ENCODE measurements around the gene ONECUT3. TPM values are rescaled to one million over a fixed set of nuclear protein-coding genes. Genes with fewer than 3 reads are reported as not detected.

The ONECUT3 gene
- polyA plus RNA-seq, 1 donor (not counting 4 experiments of a cell fraction or from before 2014, with no cell fraction given) = 0.01 TPM

DNA sequence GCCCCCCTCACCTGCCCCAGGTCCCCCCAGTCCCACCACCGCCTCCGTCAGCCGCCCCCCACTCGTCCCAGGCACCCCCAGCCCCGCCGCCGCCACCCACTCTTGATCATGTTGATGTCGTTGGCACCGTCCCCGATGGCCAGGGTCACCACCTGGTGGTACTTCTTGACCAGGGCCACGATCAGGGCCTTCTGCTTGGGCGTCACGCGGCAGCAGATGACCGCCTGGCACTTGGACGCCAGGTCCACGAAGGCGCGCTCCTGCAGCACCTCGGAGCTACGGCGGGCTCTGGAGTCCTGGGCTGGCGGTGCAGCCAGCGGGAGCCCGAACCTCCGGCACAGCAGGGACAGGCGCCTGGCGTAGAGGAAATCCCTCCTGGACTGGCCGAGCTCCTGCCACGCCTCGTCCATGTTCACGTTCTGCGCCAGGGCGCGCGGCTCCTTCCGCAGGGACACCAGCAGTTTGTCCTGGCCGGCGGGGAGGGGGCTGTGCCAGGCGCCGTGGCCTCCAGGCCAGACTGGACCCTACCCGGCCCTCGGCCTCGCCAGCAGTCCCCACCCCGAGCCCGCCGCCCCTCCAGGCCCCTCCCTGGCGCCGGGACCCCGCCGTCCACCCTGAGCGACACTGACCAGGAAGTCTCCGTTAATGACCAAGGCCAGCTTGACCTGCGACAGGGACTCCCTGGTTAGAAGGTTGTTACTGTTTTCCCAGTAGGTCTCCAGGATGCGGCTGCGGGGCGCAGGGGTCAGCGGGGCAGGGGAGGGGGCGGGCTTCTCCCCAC, 36.1 kb downstream of the ONECUT3 start:
- no peak for FAIRE-seq
- Histone ChIP-seq H3K4me2 (ENCODE audit: control insufficient read depth, extremely low read depth, insufficient read depth, low read depth, low read length) (no peak overlapping the region), H2AFZ (ENCODE audit: control insufficient read depth, low read length) (no peak overlapping the region), H3K36me3 (ENCODE audit: control insufficient read depth in 2 of 2, extremely low read depth in 1 of 2, insufficient read depth in 2 of 2, low read length in 2 of 2) (no peaks in the 10 kb centered on the region), H3K4me3 (ENCODE audit: control insufficient read depth in 2 of 3, extremely low read depth in 1 of 3, insufficient read depth in 2 of 3, low read depth in 1 of 3, low read length in 3 of 3) (no peak overlapping the region), H3K9me3 (ENCODE audit: control insufficient read depth, low read depth, low read length) (no peaks in the 10 kb centered on the region), H3K27me3 (ENCODE audit: control insufficient read depth, extremely low read depth, insufficient read depth, low read length) (peaks cover 3% of the 10 kb centered on the region), H3K79me2 (ENCODE audit: control insufficient read depth, insufficient read depth, low read length) (no peaks in the 10 kb centered on the region), H4K20me1 (ENCODE audit: control insufficient read depth, extremely low read depth, insufficient read depth, low read length) (no peaks in the 10 kb centered on the region), H3K27ac (ENCODE audit: control insufficient read depth, insufficient read depth, low read length) (no peak overlapping the region), H3K4me1 (ENCODE audit: control insufficient read depth, extremely low read depth, insufficient read depth, low read length) (no peaks in the 10 kb centered on the region), H3K9ac (ENCODE audit: control insufficient read depth, extremely low read depth, insufficient read depth, low read length) (no peak overlapping the region), H3K9me1 (ENCODE audit: control insufficient read depth, extremely low read depth, insufficient read depth, low read length) (no peaks in the 10 kb centered on the region)
- dilution Hi-C loops (cut with MboI; ENCODE audit: extremely low pct_ligation_motif_present, low sequenced_read_pairs) = no loop called here
- TF ChIP-seq, protein P1, sequence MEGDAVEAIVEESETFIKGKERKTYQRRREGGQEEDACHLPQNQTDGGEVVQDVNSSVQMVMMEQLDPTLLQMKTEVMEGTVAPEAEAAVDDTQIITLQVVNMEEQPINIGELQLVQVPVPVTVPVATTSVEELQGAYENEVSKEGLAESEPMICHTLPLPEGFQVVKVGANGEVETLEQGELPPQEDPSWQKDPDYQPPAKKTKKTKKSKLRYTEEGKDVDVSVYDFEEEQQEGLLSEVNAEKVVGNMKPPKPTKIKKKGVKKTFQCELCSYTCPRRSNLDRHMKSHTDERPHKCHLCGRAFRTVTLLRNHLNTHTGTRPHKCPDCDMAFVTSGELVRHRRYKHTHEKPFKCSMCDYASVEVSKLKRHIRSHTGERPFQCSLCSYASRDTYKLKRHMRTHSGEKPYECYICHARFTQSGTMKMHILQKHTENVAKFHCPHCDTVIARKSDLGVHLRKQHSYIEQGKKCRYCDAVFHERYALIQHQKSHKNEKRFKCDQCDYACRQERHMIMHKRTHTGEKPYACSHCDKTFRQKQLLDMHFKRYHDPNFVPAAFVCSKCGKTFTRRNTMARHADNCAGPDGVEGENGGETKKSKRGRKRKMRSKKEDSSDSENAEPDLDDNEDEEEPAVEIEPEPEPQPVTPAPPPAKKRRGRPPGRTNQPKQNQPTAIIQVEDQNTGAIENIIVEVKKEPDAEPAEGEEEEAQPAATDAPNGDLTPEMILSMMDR (optimal IDR thresholded peaks at IDR 0.05 in 1 of 3, IDR thresholded peaks at IDR 0.05 in 1 of 3, conservative IDR thresholded peaks at IDR 0.05 in 1 of 3; ENCODE audit: extremely low read depth in 1 of 3, insufficient read depth in 2 of 3, low read length in 3 of 3) = no peak
- no peak for TF ChIP-seq EZH2 (IDR thresholded peaks at IDR 0.05; ENCODE audit: low read length)
- no peak for DNase-seq (ENCODE audit: low read depth, low spot score)

DNA sequence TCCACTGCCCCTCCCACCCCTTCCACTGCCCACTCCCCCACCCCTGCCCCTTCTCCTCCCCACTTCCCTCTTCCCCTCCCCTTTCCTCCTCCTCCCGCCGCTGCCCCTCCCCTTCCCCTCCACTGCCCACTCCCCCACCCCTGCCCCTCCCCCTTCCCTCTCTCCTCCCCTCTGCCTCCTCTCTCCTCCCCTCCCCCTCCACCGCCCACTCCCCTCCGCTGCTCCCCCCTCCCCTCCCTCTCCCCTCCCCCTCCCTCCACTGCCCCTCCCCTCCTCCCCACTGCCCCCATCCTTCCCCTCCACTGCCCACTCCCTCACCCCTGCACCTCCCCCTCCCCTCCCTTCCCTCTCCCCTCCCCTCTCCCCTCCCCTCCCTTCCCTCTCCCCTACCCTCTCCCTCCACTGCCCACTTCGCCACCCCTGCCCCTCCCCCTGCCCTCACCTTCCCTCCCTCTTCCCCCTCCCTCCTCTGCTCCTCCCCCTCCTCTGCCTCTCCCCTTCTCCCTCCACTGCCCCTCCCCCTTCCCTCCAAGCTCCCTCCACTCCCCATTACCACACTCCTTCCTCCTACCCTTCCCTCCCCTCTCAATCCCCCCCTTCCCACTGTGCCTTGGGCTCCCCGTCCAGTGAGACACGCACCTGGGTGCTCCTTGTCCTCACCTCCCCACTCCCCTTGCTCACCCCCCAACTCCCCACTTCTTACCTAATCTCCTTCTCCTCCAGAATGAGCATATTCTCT, 36.9 kb downstream of the ONECUT3 start:
- Histone ChIP-seq H3K9me3 (ENCODE audit: control insufficient read depth, low read depth, low read length) (no peaks in the 10 kb centered on the region), H3K4me3 (ENCODE audit: control insufficient read depth in 2 of 3, extremely low read depth in 1 of 3, insufficient read depth in 2 of 3, low read depth in 1 of 3, low read length in 3 of 3) (no peak overlapping the region), H3K9me1 (ENCODE audit: control insufficient read depth, extremely low read depth, insufficient read depth, low read length) (no peaks in the 10 kb centered on the region), H3K4me2 (ENCODE audit: control insufficient read depth, extremely low read depth, insufficient read depth, low read depth, low read length) (no peak overlapping the region), H3K36me3 (ENCODE audit: control insufficient read depth in 2 of 2, extremely low read depth in 1 of 2, insufficient read depth in 2 of 2, low read length in 2 of 2) (no peaks in the 10 kb centered on the region), H3K27me3 (ENCODE audit: control insufficient read depth, extremely low read depth, insufficient read depth, low read length) (peaks cover 3% of the 10 kb centered on the region), H3K27ac (ENCODE audit: control insufficient read depth, insufficient read depth, low read length) (no peak overlapping the region), H3K4me1 (ENCODE audit: control insufficient read depth, extremely low read depth, insufficient read depth, low read length) (no peaks in the 10 kb centered on the region), H4K20me1 (ENCODE audit: control insufficient read depth, extremely low read depth, insufficient read depth, low read length) (no peaks in the 10 kb centered on the region), H3K79me2 (ENCODE audit: control insufficient read depth, insufficient read depth, low read length) (no peaks in the 10 kb centered on the region), H2AFZ (ENCODE audit: control insufficient read depth, low read length) (no peak overlapping the region), H3K9ac (ENCODE audit: control insufficient read depth, extremely low read depth, insufficient read depth, low read length) (no peak overlapping the region)
- FAIRE-seq (no peak), DNase-seq (ENCODE audit: low read depth, low spot score) (no peak)
- dilution Hi-C loops (cut with MboI; ENCODE audit: extremely low pct_ligation_motif_present, low sequenced_read_pairs) = no loop called here
- TF ChIP-seq EZH2 (IDR thresholded peaks at IDR 0.05; ENCODE audit: low read length) = no peak
- TF ChIP-seq, protein P1 (optimal IDR thresholded peaks at IDR 0.05 in 1 of 3, IDR thresholded peaks at IDR 0.05 in 1 of 3, conservative IDR thresholded peaks at IDR 0.05 in 1 of 3; ENCODE audit: extremely low read depth in 1 of 3, insufficient read depth in 2 of 3, low read length in 3 of 3) = no peak

Data from keratinocyte (primary cell).